Measurements from ENCODE around the gene CCDC6. TPM values are rescaled to one million over a fixed set of nuclear protein-coding genes. Genes with fewer than 3 reads are reported as not detected.

CCDC6 gene
- total RNA-seq, 2 donors from 2014 or later = 48.1 to 65.0 TPM

DNA sequence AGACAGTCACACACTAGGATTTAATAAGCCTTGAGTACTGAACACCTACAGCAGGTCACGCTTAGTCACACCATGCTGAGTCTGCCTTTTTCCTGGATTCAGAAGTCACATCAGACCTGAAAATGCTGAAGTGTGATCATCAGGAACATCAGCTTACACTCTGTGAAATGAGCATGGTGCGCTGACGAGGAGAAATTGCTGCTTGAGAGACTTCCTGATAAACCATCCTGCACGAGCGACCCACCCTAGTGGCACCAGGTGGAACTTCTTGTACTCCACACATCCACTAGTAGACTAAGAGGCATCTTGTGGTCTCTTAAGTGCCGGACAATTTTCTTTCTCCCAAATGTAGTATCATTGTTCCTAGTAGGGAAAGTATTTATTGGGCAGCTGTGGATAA is 101.3 kb downstream of the CCDC6 start:
- H3K36me3 ChIP-seq = no peaks in the 10 kb centered on the region
- 85% methylated on average over 6 of the region's 6 CpGs for WGBS
- intact Hi-C loops (cut with DNase I) = loop anchor here (5.0 to 10.0 kb wide), 3 partner anchors 98 to 560 kb away; partner anchors contain the start of gene SLC16A9
- no peaks in the 10 kb centered on the region for H3K9me3 ChIP-seq
- DNase-seq (ENCODE audit: low spot score) = peak; percentile 17
- H3K27ac ChIP-seq = no peak overlapping the region
- no peak for TF ChIP-seq POLR2AphosphoS5 (IDR thresholded peaks at IDR 0.05)
- TF ChIP-seq, protein P1, sequence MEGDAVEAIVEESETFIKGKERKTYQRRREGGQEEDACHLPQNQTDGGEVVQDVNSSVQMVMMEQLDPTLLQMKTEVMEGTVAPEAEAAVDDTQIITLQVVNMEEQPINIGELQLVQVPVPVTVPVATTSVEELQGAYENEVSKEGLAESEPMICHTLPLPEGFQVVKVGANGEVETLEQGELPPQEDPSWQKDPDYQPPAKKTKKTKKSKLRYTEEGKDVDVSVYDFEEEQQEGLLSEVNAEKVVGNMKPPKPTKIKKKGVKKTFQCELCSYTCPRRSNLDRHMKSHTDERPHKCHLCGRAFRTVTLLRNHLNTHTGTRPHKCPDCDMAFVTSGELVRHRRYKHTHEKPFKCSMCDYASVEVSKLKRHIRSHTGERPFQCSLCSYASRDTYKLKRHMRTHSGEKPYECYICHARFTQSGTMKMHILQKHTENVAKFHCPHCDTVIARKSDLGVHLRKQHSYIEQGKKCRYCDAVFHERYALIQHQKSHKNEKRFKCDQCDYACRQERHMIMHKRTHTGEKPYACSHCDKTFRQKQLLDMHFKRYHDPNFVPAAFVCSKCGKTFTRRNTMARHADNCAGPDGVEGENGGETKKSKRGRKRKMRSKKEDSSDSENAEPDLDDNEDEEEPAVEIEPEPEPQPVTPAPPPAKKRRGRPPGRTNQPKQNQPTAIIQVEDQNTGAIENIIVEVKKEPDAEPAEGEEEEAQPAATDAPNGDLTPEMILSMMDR (IDR thresholded peaks at IDR 0.05) = peak in 3 of 4 experiments; percentile 30 to 42 (median 37)
- no peak overlapping the region for H3K4me3 ChIP-seq
- H3K4me1 ChIP-seq (replicated peaks) = no peaks in the 10 kb centered on the region
- no peaks in the 10 kb centered on the region for H3K27me3 ChIP-seq (replicated peaks; ENCODE audit: insufficient read depth)

DNA sequence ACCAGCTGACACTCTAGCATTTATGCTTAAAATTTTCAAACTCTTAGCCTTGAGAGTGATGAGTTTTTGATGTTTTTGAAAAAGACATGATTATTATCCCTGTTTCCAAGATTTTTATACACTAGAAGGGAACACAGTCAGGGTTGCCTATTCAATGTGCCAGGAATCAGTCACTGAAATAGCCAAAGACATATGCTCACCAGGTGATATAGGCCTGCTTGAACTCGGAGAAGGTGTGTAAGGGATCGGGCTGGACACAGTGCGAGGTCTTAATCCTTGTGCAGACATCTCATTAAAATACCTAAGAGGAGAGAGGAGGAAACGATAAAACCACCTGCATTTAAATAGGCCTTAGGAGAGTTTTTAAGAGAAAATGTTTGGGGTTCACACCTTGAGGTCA is 102.1 kb downstream of the CCDC6 start:
- no peaks in the 10 kb centered on the region for H3K36me3 ChIP-seq
- WGBS = 87% methylated on average over 4 of the region's 4 CpGs
- TF ChIP-seq POLR2AphosphoS5 (IDR thresholded peaks at IDR 0.05) (no peak), POLR2A (IDR thresholded peaks at IDR 0.05) (no peak)
- TF ChIP-seq, protein P1 (IDR thresholded peaks at IDR 0.05) = no peak

DNA sequence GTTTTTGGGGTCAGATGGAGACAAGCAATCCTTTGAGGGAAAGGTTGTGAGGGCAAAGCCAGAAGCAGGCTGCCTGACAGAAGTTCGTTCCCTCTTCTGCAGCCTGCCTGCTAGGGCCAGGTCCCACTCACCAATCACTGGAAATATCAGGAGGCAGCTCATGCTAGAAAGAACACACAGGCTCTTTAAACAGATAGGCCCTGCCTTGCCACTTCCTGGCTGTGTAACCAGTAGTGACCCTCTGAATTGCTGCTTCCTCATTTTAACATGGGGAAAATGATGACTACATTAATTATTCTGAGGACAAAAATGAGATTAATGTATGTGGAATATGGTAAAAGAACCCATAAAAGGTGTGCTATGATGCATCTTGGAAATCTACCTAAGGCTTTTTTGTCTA is 102.6 kb downstream of the CCDC6 start:
- WGBS = 82% methylated on average over 1 of the region's 1 CpG

More for the DNA sequence above, 102.1 kb downstream of the CCDC6 start:
- DNase-seq (ENCODE audit: low spot score) = no peak
- Histone ChIP-seq H3K27ac (no peak overlapping the region), H3K9me3 (no peaks in the 10 kb centered on the region), H3K4me1 (replicated peaks) (no peaks in the 10 kb centered on the region), H3K27me3 (replicated peaks; ENCODE audit: insufficient read depth) (no peaks in the 10 kb centered on the region), H3K4me3 (no peak overlapping the region)
- intact Hi-C loops (cut with DNase I) = loop anchor here (10.0 kb wide), 1 partner anchor 559 kb away; no protein-coding TSS in a partner anchor

DNA sequence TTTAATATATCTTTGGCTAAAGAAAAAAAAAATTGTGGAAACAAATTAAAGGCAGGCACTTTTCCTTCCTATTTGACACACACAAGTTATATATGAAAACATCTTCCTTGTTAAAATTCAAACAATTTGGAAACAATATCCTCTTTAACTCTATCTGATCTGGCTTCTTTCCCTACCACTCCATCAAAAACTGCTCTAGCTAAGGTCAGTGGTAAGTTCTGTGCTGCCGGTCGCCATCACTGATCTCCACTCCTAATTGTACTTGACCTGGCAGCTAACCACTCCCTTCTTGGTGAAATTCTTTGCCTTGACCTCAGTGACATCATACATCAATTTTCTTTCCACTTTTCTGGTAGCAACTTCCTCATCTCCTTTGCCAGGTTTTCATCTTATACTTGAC is 105.2 kb downstream of the CCDC6 start:
- H3K27ac ChIP-seq = no peak overlapping the region
- DNase-seq (ENCODE audit: low spot score) = no peak
- TF ChIP-seq POLR2A (IDR thresholded peaks at IDR 0.05) (no peak), POLR2AphosphoS5 (IDR thresholded peaks at IDR 0.05) (no peak)
- TF ChIP-seq, protein P1 (IDR thresholded peaks at IDR 0.05) = no peak
- no peaks in the 10 kb centered on the region for H3K4me1 ChIP-seq (replicated peaks)
- intact Hi-C loops (cut with DNase I) = loop anchor here (10.0 kb wide), 1 partner anchor 556 kb away; no protein-coding TSS in a partner anchor
- no peak overlapping the region for H3K4me3 ChIP-seq
- no peaks in the 10 kb centered on the region for H3K9me3 ChIP-seq
- H3K36me3 ChIP-seq = no peaks in the 10 kb centered on the region
- no peaks in the 10 kb centered on the region for H3K27me3 ChIP-seq (replicated peaks; ENCODE audit: insufficient read depth)
- WGBS = 76% methylated on average over 2 of the region's 2 CpGs

More for the DNA sequence above, 102.6 kb downstream of the CCDC6 start:
- Histone ChIP-seq H3K36me3 (no peaks in the 10 kb centered on the region), H3K27ac (no peak overlapping the region), H3K4me3 (no peak overlapping the region), H3K27me3 (replicated peaks; ENCODE audit: insufficient read depth) (no peaks in the 10 kb centered on the region), H3K9me3 (no peaks in the 10 kb centered on the region), H3K4me1 (replicated peaks) (no peaks in the 10 kb centered on the region)
- no peak for DNase-seq (ENCODE audit: low spot score)
- intact Hi-C loops (cut with DNase I) = loop anchor here (10.0 kb wide), 1 partner anchor 559 kb away; no protein-coding TSS in a partner anchor
- TF ChIP-seq, protein P1 (IDR thresholded peaks at IDR 0.05) = no peak
- TF ChIP-seq POLR2A (IDR thresholded peaks at IDR 0.05) (no peak), POLR2AphosphoS5 (IDR thresholded peaks at IDR 0.05) (no peak)

DNA sequence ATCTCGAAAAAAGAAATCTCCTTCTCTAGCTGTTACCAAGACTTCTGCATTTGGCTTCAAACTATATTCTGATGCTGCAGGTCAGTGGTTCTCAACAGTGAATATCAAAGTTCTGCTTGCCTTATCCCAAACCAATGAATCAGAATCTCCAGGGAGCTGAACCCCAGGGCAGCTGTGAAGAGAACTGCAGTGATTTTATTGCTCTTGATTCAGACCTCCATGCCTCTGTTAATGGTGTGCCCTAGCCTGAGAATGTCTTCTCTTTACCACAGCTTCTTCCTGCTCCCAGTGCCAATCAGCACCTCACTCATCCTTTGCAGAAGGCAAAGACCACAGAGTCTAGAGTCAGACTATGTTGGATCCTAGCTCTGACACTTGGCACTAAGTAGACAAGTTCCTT is 106.9 kb downstream of the CCDC6 start:
- no peaks in the 10 kb centered on the region for H3K27me3 ChIP-seq (replicated peaks; ENCODE audit: insufficient read depth)
- no peaks in the 10 kb centered on the region for H3K36me3 ChIP-seq
- no peak for DNase-seq (ENCODE audit: low spot score)
- WGBS = 100% methylated on average over 1 of the region's 1 CpG
- no peaks in the 10 kb centered on the region for H3K9me3 ChIP-seq
- no peak overlapping the region for H3K4me3 ChIP-seq
- no peak overlapping the region for H3K27ac ChIP-seq
- intact Hi-C loops (cut with DNase I) = no loop called here
- TF ChIP-seq POLR2A (IDR thresholded peaks at IDR 0.05) (no peak), POLR2AphosphoS5 (IDR thresholded peaks at IDR 0.05) (no peak)
- TF ChIP-seq, protein P1 (IDR thresholded peaks at IDR 0.05) = no peak
- H3K4me1 ChIP-seq (replicated peaks) = no peaks in the 10 kb centered on the region

Measured in prostate gland (tissue), 2 donors.